ENCODE results near the gene DCLK1. TPM values are rescaled to one million over a fixed set of nuclear protein-coding genes. Genes with fewer than 3 reads are reported as not detected.

DCLK1 gene
- total and polyA plus RNA-seq, 2 donors (not counting 1 experiment from before 2014, with no cell fraction given), result 0.56 to 6.3 TPM

GRCh38 chr13:36054041-36054440 lies 77.1 kb downstream of the DCLK1 start:
- DNase-seq (ENCODE audit: low read depth in 2 of 2), result no peak
- Histone ChIP-seq H3K27me3 (ENCODE audit: control insufficient read depth, insufficient read depth, low read length) (no peaks in the 10 kb centered on the region), H3K9me3 (ENCODE audit: control insufficient read depth, insufficient read depth, low read depth, low read length) (no peaks in the 10 kb centered on the region), H3K36me3 (ENCODE audit: control insufficient read depth, insufficient read depth, low read length) (no peaks in the 10 kb centered on the region), H3K4me1 (ENCODE audit: control insufficient read depth, extremely low read depth, insufficient read depth, low read length) (no peaks in the 10 kb centered on the region), H3K27ac (ENCODE audit: insufficient read depth, low read length) (no peak overlapping the region), H2AFZ (ENCODE audit: low read length) (no peak overlapping the region), H3K9ac (ENCODE audit: insufficient read depth, low read length) (no peak overlapping the region), H3K4me3 (replicated peaks in 1 of 4; ENCODE audit: control extremely low read depth in 1 of 4, insufficient read depth in 1 of 4, low read depth in 3 of 4, low read length in 4 of 4) (no peak overlapping the region), H3K79me2 (ENCODE audit: control insufficient read depth, insufficient read depth, low read length) (no peaks in the 10 kb centered on the region), H3K4me2 (ENCODE audit: extremely low read depth, insufficient read depth, low read length) (no peak overlapping the region), H4K20me1 (ENCODE audit: control insufficient read depth, extremely low read depth, insufficient read depth, low read length) (no peaks in the 10 kb centered on the region)
- TF ChIP-seq CTCF (conservative IDR thresholded peaks at IDR 0.05 in 1 of 2, IDR thresholded peaks at IDR 0.05 in 1 of 2; ENCODE audit: low read depth in 1 of 2, low read length in 2 of 2), result no peak
- no peak for TF ChIP-seq EZH2 (IDR thresholded peaks at IDR 0.05; ENCODE audit: low read length, missing control alignments)

GRCh38 chr13:36051082-36051481 lies 80.1 kb downstream of the DCLK1 start:
- Histone ChIP-seq H3K36me3 (ENCODE audit: control insufficient read depth, insufficient read depth, low read length) (no peaks in the 10 kb centered on the region), H4K20me1 (ENCODE audit: control insufficient read depth, extremely low read depth, insufficient read depth, low read length) (no peaks in the 10 kb centered on the region), H3K79me2 (ENCODE audit: control insufficient read depth, insufficient read depth, low read length) (no peaks in the 10 kb centered on the region), H3K9ac (ENCODE audit: insufficient read depth, low read length) (no peak overlapping the region), H3K27ac (ENCODE audit: insufficient read depth, low read length) (no peak overlapping the region), H3K4me1 (ENCODE audit: control insufficient read depth, extremely low read depth, insufficient read depth, low read length) (no peaks in the 10 kb centered on the region), H3K4me3 (replicated peaks in 1 of 4; ENCODE audit: control extremely low read depth in 1 of 4, insufficient read depth in 1 of 4, low read depth in 3 of 4, low read length in 4 of 4) (no peak overlapping the region), H3K4me2 (ENCODE audit: extremely low read depth, insufficient read depth, low read length) (no peak overlapping the region), H3K9me3 (ENCODE audit: control insufficient read depth, insufficient read depth, low read depth, low read length) (no peaks in the 10 kb centered on the region), H3K27me3 (ENCODE audit: control insufficient read depth, insufficient read depth, low read length) (no peaks in the 10 kb centered on the region), H2AFZ (ENCODE audit: low read length) (no peak overlapping the region)
- no peak for TF ChIP-seq EZH2 (IDR thresholded peaks at IDR 0.05; ENCODE audit: low read length, missing control alignments)
- TF ChIP-seq CTCF (conservative IDR thresholded peaks at IDR 0.05 in 1 of 2, IDR thresholded peaks at IDR 0.05 in 1 of 2; ENCODE audit: low read depth in 1 of 2, low read length in 2 of 2), result no peak
- no peak for DNase-seq (ENCODE audit: low read depth in 2 of 2)

- H2AFZ ChIP-seq (ENCODE audit: low read length), result no peak overlapping the region
- no peak for DNase-seq (ENCODE audit: low read depth in 2 of 2)
- H3K27ac ChIP-seq (ENCODE audit: insufficient read depth, low read length), result no peak overlapping the region
- no peaks in the 10 kb centered on the region for H3K27me3 ChIP-seq (ENCODE audit: control insufficient read depth, insufficient read depth, low read length)
- no peaks in the 10 kb centered on the region for H3K9me3 ChIP-seq (ENCODE audit: control insufficient read depth, insufficient read depth, low read depth, low read length)
- no peak overlapping the region for H3K4me3 ChIP-seq (replicated peaks in 1 of 4; ENCODE audit: control extremely low read depth in 1 of 4, insufficient read depth in 1 of 4, low read depth in 3 of 4, low read length in 4 of 4)
- H3K9ac ChIP-seq (ENCODE audit: insufficient read depth, low read length), result no peak overlapping the region
- no peaks in the 10 kb centered on the region for H4K20me1 ChIP-seq (ENCODE audit: control insufficient read depth, extremely low read depth, insufficient read depth, low read length)
- H3K79me2 ChIP-seq (ENCODE audit: control insufficient read depth, insufficient read depth, low read length), result no peaks in the 10 kb centered on the region
- H3K36me3 ChIP-seq (ENCODE audit: control insufficient read depth, insufficient read depth, low read length), result no peaks in the 10 kb centered on the region
- H3K4me1 ChIP-seq (ENCODE audit: control insufficient read depth, extremely low read depth, insufficient read depth, low read length), result no peaks in the 10 kb centered on the region
- H3K4me2 ChIP-seq (ENCODE audit: extremely low read depth, insufficient read depth, low read length), result no peak overlapping the region
- TF ChIP-seq EZH2 (IDR thresholded peaks at IDR 0.05; ENCODE audit: low read length, missing control alignments) (no peak), CTCF (conservative IDR thresholded peaks at IDR 0.05 in 1 of 2, IDR thresholded peaks at IDR 0.05 in 1 of 2; ENCODE audit: low read depth in 1 of 2, low read length in 2 of 2) (no peak)
These were observed 84.5 kb downstream of the DCLK1 start for GRCh38 chr13:36046672-36047071.
